Endothelial cell of hepatic sinusoid (primary cell): ENCODE data around the gene LDLRAD1.

Source experiments
- in situ Hi-C: cut with HindIII; loops from 2 replicates; pipeline ENCODE4 v1.10.0; 2017; ENCODE audit warnings: low sequenced_read_pairs

LDLRAD1 gene

DNA sequence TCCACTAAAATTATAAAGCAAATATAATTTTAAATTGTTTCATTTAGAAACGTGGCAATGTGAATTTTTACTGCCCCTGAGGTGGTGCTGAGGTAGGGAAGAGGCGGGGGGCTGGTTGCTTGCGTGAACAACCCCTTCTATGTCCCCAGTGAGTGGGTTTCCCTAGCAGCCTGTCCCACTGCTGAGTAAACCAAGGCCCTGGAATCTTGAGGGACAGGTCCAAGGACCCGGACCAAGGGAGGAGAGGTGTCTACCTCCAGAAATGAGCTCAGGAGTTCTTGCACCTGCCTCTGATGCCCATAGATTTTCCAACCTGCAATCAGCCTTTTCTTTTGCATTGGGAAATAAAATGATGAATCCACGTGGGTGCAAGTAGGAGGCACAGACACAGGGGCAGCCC, 649 bp upstream of the LDLRAD1 start:
- in situ Hi-C loops = no loop called here

DNA sequence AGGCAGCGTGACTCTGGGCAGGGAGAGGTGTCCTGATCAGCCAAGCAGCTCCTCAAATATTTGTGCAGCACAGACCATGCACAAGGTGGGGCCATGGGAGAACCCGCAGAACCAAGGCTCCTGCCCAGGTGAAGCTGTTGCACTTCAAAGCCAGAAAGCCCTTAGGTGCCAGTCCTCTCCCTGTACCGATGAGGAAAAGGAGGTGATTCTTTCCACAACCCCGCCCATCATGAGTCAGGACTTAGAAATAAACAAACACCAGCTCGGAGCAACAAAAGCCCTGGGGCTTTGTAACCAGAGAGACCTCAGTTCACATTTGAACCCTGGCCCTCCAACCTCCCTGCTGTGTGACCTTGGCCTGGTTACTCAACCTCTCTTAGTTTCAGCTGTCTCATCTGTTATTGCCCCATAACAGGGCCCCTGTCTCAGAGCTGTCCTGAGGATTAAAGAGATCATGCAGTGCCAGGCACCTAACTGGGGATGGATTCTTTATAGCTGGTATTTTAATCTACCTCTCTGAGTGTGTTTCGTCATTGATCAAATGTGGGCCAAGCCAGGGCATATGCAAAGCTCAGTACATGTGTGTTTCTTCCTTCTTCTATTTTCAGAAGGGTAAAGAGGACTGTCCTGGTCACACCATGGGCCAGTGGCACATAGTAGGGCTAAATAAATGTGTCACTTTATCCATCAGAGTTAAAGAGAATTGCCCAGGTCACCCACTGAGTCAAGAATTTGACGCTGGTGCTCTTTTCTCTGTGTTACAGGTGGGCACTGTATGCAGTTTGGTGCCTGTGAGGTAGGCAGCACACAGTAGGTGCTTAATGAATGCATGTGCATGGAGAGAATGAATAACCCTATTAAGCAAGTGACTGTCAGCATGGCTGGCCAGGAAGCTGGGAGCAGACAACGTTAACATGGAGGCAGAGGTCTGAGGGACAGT, 1.4 kb downstream of the LDLRAD1 start:
- in situ Hi-C loops = no loop called here

DNA sequence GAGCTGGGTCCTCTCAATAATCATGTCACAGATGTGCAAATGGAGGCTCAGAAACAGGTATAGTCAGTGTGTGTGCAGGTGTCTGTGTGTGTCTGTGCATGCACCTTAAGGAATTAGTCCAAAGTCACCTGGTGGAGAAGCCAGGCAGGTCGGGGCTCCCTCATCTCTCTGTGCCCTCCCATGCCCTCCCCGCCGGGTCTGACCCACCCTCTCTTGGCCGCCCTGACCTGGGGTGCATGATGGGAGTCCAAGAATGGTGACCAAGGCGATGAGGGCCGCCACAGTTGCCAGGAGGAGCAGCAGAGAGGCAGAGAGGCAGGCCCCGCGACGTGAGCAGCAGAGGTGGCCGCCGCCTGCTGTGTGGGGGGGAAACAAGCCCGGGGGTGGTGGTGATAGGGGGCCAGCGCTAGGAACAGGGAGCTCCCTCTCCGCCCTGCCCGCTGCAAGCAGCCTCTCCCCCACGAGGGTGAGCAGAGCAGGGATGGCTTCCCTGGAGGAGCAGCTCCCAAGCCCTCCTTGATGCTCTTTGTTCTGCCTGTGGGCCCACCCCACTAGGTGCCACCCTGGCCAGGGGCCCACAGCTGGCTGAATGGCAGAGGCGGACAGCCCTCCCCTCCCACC, 3.9 kb downstream of the LDLRAD1 start:
- in situ Hi-C loops = loop anchor here (5.0 kb wide), 2 partner anchors 42 to 97 kb away; no protein-coding TSS in a partner anchor

DNA sequence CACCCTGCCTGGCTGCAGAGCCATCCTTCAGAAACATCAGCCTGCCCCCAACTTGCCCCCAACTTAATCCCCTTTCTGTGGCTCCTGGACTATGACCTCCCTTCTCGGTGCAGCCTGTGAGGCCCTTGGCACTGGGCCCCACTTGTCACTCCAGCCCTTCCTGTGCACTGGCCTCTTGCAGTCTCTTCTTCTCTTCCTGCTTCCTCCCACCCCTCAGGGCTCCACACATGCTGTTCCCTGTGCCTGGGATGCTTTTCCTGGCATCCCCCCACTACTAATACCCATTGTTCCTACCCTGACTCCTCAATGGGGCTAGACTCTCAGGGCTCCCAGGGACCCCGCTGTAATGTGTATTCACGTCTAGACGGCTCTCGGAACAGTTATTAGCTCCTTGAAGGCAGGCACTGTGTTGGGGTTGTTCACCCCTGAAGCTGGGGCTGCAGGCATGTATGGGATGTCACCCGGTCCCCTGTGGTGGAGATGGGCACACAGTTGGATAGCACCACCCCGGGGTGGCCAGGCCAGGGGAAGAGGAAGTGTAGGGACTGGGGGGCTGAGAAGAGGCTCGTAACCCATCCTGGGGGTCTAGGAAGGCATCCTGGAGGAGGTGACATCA, 4.5 kb downstream of the LDLRAD1 start:
- in situ Hi-C loops = loop anchor here (5.0 kb wide), 2 partner anchors 41 to 96 kb away; no protein-coding TSS in a partner anchor

DNA sequence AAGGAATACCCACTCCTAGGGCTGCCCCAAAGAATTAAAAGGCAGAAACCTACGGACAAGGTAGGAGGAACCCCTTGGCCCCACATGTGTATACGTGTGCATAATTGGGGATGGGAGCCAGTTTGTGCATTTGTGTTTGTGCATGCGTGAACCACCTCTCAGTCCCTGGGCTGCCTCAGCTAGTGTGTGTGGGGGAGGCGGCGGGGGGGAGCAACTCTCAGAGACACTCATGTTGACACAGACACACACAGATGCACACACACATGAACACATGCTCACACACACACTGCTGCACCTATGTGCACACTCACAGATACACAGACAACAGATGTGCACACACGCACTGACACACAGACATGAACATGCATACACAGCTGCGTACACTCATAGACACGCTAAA, 5.1 kb downstream of the LDLRAD1 start:
- in situ Hi-C loops = loop anchor here (5.0 kb wide), 2 partner anchors 41 to 96 kb away; no protein-coding TSS in a partner anchor

DNA sequence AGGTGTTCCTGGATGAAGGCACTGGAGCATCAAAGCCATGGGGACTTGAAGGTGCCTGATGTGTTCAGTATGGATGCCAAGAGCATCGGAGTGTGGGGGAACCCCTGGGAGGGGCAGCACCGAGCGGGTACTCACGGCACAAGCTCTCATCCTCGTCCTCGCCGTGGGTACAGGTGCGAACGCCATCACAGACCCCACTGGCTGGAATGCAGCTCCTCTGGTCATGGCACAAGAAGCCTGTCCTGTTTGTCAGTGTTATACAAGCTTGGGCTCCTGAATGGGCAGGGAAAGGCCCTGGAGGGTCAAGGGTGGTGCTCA, 6.0 kb downstream of the LDLRAD1 start:
- in situ Hi-C loops = loop anchor here (5.0 kb wide), 2 partner anchors 40 to 95 kb away; no protein-coding TSS in a partner anchor

DNA sequence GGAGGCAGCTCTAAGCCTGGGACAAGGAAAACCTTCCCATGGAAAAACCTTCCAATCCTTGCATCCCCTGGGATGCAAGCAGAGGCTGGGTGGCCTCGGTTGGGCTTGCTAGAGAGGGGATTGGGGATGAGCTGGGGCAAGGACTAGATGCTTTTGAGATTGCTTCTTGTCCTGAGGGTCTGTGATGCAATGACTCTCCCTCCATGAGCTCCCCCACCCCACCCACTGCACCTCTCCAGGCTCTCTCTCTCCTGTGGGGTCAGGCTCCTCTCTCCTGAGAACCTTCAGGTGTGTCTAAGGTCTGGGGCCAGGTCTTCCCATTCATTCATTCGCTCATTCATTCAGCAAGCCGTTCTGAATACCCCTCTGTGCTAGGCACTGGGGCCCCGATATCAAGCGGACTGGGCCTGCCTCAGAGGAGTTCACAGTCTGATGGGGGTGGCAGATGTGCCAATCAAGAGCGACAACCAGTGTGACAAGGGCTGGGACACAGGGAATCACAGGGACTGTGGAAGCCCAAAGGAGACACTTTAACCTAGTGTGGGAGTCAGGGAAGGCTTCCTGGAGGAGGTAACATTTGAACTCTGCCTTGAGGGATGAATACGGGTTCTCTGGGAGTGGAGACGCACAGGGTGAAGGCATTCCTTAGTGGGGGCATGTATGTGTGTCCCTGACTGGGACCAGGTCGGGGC, 6.5 kb downstream of the LDLRAD1 start:
- in situ Hi-C loops = loop anchor here (5.0 kb wide), 2 partner anchors 39 to 94 kb away; no protein-coding TSS in a partner anchor

DNA sequence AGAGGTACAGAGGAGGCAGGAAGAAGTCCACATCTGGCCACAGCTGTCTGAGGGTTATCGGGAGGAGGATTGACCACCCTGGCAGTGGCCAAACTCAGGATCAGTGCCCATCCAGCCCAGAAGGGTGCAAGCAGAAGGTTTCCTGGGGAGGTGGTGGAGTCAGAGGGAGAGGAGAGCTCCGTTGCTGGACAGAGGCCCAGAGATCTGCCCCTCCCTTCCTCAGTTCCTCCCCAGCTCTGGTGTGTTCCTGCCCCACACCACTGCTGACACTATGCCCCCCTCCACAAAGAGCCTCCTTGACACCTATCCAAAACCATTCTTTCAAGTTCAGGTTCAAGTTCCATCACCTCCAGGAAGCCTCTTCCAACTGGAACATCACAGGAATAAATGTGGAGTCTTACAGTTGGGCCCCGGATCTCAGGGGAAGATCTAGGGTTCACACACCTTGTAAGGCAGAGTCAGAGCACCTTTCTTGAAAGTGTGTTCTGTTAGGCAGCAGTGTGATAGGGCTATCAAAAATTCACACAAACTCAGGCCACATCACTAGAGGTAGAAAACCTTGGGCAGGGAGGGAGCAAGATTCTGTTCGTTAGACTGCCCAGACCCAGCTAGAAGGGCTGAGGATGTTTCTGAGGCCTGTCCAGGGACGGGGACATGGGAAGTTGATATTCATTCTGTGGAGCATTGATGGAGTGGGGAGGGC, 7.4 kb downstream of the LDLRAD1 start:
- in situ Hi-C loops = loop anchor here (5.0 kb wide), 2 partner anchors 38 to 93 kb away; no protein-coding TSS in a partner anchor

DNA sequence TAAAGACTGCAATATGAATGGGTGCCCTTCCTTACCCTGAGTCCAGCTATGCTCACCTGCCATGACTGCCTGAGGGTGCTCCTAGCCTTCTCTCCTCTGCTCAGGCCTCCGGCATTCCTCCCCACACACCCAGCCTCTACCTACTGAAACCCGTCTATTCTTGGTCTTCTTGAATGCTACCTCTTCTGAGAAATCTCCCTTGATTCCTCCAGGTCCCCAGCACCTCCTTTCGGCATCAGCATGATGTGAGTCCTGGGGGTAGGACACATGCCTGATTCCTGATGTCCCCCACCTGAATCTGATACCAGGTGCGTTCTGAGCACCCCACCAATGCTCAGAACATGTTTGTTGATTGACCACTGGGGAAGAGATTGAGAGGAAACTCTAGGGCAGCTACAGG, 8.6 kb downstream of the LDLRAD1 start:
- in situ Hi-C loops = no loop called here

DNA sequence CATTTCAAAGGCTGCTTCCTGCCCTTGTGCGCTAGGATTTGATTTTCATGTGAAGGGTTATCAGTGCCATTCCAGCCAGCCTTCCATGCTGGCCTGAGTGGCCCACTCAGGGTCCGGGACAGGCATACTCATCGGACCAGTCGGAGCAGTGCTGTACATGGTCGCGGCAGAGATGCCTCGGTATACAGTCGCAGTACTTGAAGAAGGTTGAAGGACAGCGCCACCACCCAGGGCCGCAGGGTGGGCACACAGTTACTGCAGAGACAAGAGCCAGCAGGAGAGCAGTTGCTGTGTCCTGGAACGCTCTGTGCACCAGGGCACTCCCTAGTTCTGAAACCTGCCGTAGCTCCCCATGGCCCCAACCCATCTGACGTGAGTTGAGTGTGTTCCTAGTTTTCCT, 9.1 kb downstream of the LDLRAD1 start:
- in situ Hi-C loops = no loop called here

DNA sequence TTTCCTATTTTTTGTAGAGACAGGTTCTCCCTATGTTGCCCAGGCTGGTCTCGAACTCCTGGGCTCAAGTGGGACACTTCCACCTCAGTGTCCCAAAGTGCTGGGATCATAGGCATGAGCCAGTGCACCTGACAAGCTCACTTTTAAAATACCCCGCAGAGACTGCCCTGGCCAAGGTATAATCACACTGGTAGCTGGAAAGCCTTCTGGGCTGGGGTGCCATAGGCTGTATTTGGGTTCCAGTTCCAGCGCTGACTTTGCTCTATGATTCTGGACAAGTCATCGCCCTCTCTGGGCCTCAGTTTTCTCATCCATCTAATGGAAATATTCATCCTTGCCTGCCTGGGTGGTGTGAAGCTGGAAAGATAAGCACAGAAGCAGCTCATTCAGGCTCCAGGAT, 10.4 kb downstream of the LDLRAD1 start:
- in situ Hi-C loops = no loop called here

DNA sequence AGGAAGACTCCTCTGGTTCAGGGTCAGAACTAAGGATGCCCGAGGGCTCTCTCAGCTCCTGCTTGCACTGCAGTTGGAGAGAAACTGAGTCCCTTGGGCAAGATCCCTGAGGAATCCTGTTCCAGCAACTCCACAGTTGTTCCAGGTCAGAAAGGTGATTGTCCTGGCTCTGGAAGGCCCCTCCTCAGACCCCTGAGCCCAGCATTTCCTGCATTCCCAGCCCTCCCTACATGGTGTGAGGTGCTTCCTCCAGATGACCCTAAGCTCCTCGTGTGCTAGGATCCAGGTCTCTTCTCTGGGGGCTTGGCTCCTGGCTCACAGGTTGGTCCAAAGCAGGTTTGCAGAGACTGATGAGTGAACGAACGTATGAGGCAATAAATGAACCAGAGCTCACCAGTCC, 11.5 kb downstream of the LDLRAD1 start:
- in situ Hi-C loops = no loop called here

DNA sequence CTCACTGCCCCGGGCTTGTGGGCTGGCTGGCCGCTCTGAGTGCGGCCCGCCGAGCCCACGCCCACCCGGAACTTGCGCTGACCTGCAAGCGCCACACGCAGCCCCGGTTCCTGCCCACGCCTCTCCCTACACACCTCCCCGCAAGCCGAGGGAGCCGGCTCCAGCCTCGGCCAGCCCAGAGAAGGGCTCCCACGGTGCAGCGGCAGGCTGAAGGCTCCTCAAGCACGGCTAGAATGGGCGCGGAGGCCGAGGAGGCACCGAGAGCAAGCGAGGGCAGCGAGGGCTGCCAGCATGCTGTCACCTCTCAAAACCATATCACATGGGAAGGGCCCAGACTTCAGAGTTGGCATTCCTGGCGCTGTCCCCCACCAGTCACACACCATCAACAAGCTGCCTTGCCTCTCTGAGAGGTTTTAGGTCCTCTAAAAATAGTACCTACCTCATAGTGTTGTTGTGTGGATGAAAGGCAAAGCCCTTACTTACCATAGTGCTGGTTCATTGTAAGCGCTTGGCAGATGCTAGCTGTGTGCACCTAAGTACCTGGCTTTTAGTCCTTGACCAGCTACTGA, 13.4 kb downstream of the LDLRAD1 start:
- in situ Hi-C loops = loop anchor here (5.0 kb wide), 1 partner anchor 93 kb away; no protein-coding TSS in a partner anchor

DNA sequence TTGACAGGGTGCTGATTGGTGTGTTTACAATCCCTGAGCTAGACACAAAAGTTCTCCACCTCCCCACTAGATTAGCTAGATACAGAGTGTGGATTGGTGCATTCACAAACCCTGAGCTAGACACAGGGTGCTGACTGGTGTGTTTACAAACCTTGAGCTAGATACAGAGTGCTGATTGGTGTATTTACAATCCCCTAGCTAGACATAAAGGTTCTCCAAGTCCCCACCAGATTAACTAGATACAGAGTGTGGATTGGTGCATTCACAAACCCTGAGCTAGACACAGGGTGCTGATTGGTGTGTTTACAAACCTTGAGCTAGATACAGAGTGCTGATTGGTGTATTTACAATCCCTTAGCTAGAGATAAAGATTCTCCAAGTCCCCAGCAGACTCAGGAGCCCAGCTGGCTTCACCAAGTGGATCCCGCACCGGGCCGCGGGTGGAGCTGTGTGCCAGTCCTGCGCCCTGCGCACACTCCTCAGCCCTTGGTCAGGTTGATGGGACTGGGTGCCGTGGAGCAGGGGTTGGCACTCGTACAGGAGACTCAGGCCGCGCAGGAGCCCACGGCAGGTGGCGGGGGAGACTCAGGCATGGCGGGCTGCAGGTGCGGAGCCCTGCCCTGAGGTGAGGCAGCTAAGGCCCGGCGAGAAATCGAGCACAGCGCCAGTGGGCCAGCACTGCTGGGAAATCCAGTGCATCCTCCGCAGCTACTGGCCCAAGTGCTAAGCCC, 14.1 kb downstream of the LDLRAD1 start:
- in situ Hi-C loops = loop anchor here (5.0 kb wide), 1 partner anchor 93 kb away; no protein-coding TSS in a partner anchor

DNA sequence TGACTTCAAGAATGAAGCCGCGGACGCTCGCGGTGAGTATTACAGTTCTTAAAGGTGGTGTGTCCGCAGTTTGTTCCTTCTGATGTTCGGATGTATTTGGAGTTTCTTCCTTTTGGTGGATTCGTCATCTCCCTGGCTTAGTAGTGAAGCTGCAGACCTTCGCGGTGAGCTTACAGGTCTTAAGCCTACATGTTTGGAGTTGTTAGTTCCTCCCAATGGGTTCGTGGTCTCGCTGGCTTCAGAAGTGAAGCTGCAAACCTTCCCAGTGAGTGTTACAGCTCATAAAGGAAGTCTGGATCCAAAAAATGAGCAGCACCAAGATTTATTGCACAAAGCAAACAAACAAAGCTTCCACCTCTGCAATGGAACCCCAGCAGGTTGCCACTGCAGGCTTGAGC, 14.7 kb downstream of the LDLRAD1 start:
- in situ Hi-C loops = loop anchor here (5.0 kb wide), 1 partner anchor 94 kb away; no protein-coding TSS in a partner anchor

DNA sequence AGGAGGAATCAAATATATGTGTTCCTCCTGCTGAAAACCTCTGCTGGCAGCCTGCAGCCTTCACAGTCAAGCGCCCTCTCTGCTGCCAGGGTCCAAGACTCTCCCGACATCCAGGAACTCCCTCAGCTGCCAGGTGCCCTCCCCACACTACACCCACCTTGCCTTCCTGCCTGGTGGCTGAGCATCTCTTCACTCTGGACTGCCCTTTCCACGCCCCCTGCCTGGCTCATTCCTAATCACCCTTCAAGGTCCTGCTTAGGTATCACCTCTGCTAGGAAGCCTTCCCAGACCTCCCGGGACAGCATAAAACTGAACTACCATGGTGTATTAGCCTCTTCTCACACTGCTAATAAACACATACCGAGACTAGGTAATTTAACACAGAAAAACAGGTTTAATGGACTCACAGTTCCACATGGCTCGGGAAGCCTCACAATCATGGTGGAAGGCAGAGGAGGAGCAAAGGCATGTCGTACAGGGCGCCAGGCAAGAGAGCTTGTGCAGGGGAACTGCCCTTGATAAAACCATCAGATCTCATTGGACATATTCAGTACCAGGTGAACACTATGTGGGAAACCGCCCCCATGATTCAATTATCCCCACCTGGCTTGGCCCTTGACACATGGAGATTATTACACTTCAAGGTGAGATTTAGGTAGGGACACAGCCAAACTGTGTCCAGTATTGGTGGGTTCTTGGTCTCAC, 15.3 kb downstream of the LDLRAD1 start:
- in situ Hi-C loops = loop anchor here (5.0 kb wide), 1 partner anchor 95 kb away; no protein-coding TSS in a partner anchor

DNA sequence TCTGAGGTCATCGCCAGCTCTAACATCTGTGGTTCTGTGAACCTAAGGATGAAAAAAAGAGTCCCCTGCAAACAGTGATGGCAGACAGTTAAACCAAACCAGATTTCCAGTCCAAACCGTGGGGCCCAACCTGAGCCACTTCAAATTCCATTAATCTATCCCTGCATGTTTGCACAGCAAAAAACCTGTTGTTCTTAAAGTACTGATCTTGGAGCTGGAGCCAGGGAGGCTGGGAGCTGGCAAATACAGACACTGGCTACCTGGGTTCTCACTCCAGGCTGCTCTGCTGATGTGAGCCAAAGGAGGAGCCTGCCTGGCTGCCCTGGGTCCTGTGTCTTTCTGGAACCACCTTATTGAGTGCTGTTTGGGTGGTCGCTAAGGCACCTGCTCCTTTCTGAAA, 16.4 kb downstream of the LDLRAD1 start:
- in situ Hi-C loops = loop anchor here (5.0 kb wide), 1 partner anchor 96 kb away; no protein-coding TSS in a partner anchor

DNA sequence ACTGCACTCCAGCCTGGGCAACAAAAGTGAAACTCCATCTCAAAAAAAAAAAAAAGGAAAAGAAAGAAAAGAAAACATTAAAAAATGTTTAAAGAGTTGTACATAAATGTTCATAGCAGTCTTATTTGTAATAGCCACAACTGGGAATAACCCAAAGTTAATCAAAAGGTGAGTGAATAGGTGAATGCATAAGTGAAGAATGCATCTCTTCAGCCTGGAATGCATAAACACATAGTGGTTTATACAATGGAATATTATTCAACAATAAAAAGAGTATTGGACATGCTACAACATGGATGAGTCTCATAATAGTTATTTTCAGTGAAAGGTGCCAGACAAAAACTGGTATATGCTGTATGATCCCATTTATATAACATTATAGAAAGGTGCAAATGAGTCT, 18.1 kb downstream of the LDLRAD1 start:
- in situ Hi-C loops = loop anchor here (5.0 kb wide), 1 partner anchor 97 kb away; no protein-coding TSS in a partner anchor
